HK-2 (cell line): Measurements from ENCODE around the gene IER2.
A peak's percentile ranks its signal among the peaks of the same experiment; 100 is the strongest.
"Not testable (repeated sequence)": the region's sequence is repeated elsewhere in the genome, so short reads cannot be mapped to it uniquely, and the experiment has no call there.

Experiments
- DNase-seq: peaks from one replicate; pipeline ENCODE4 v3.0.0-alpha.2; 2018; ENCODE audit not compliant: unreplicated experiment

Gene IER2

DNA sequence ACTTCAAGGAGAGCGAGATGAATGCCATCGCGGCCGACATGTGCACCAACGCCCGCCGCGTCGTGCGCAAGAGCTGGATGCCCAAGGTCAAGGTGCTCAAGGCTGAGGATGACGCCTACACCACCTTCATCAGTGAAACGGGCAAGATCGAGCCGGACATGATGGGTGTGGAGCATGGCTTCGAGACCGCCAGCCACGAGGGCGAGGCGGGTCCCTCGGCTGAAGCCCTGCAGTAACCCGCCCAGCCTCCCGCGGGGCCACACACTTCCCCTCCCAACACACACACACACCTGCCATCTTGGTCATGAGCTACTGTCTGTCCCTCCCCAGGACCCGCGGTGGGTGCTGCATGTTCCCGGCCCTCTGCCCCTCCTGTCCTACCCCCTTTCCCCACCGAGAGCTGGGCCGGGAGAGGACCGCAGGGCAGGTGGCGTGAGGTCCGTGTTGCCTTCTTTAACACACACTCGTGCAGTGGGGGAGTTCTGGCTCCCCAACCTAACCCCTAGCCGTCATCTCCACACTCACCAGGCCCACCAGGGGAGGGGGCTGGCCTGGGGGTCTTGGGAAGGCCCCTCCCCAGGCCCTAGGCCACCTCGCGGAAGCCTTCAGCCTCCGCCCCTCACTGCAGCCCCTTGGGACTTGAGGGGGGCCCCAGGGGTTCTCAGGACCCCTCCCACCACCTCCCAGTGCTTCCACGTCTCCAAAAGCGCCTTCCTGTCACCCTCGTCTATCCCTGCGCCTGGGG is 11.9 kb upstream of the IER2 start:
- DNase-seq, result no peak

DNA sequence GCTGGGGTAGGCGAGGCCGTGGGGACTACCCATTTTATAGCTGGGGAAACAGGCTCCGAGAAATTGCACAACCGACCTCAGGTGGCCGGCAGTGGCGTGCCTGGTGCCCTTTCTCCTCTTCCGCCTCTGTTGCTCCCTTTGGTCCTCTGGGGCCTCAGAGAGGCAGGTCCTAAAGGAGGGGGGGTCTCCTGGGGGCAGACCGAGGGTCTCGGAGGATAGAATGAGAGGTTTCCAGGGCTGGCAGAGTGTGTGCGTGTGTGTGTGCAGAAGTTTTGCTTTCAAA is 11.4 kb upstream of the IER2 start:
- no peak for DNase-seq

DNA sequence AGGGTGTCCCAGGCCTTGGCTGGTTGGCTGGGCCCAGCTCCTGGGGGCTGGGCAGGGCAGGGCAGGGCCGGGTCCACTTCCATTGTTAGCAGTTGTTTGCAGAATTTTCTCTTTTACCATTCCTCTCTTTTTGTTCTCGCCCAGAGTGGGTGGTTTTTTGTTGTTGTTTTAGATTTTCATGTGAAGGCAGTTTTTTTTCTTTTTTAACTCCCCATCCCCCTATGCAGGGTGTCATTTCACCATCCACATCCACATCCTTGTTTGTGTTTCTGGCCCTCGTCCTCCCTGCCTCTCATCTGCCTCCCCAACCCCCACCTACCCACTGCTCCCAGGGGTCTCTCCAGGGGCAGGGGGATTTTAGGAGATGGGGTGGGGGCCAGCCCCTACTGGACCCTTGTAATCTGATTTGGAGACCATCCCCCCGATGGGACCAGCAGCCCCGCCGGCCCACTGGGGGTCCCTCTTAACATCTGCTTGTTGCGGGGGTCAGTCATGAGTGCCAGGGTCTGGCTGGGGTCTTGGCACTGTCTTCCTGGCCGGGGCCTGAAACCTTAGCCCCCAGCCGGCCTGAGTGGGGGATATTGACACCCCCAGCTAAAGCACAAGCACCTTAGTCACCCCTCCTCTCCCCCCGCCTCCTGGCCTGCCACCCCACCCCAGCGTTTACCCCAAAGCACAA is 10.4 kb upstream of the IER2 start:
- no peak for DNase-seq

DNA sequence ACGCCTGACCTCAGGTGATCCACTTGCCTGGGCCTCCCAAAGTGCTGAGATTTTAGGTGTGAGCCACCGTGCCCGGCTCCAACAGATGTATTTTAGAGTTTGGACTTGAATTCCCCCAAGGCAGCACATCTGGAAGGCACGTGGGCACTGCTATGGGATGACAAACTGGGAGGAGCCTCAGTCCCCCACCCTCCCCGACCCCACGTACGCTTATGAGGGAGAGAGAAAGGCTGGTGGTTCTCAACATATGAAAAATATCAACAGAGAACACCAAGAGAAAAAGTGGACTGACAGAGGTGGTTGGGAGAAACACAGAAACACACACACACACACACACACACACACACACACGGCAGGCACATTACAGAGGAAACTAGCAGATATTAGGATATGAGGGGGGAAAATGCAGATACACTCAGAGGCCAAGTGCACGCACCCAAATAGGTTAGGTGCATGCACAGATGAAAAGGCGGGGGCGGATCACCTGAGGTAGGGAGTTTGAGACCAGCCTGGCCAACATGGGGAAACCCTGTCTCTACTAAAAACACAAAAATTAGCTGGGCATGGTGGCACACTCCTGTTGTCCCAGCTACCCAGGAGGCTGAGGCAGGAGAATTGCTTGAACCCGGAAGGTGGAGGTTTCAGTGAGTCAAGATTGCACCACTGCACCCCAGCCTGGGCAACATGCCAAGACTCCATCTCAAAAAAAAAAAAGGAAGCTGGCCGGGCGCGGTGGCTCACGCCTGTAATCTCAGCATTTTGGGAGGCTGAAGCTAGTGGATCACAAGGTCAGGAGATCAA is 3.2 kb upstream of the IER2 start:
- no peak for DNase-seq

DNA sequence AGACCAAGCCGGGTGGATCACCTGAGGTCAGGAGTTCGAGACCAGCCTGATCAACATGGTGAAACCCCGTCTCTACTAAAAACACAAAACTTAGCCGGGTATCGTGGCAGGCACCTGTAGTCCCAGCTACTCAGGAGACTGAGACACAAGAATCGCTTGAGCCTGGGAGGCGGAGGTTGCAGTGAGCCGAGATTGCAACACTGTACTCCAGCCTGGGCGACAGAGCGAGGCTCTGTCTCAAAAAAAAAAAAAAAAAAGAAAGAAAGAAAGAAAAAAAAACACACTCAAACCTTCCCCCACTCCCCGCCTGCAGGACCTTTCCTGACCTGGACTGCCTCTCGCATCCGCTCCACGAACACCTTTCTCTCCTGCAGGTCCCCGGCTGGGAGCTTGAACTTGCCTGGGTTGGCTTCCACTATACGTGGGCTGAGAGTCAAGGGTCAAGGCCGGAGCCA is 1.0 kb upstream of the IER2 start:
- not testable (repeated sequence) for DNase-seq

DNA sequence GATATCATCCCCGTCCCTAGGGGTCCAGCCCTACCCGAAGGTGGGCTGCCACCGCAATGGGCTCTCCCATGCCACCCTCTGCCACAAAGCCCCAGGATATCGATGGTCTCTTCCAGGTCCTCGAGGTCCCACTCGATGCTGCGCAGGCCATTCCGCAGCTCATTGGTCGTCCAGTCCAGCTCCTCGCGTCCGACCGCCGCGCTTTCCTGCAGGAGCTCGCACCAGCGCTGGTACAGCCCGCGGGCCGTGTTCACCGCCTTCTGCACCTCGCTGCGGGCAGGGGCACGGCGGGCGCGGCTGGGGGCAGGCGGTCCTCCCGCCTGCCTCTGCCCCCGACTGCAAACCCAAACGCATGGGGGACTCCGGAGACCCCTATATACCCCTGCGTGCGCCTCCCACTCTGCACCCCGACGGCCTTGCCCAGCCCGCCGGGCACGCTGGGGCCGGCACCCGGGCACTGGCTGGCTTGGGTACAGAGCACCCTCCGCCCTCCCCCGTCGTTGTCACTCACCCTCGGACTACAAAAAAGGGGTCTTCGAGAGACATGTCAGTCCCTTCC is 504 bp upstream of the IER2 start:
- peak; percentile 72 for DNase-seq

DNA sequence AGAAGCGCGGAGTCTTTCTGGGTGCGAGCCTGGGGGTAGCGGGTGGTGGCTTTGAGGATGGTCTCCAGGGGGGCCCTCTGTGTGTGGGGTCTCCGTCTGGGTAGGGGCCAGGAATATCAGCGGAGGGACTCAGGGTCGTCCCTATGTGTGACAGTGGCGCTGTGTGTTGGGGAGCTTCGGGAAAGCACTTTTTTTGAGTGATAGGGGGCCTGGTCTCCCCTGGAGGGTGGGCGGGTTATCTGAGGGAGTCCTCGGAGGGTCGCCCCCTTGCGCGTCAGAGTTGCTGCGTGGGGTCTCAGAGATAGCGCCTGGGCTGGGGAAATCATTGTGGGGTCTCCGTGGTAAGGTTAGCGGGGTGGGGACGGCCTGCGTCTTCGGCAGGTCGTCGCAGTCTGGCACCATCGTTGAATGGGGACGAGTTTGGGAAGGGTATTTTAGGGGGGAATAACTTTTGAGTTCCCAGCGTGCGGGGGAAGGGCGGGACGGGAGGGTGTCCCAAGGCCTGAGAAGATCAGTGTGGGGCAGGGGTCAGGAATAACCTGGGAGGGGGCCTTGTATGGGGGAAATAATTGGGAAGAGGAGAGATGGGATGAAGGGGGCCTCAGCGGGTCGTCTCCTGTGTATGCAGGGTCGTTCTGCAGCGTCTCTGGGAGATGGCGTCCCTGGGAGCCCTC is 857 bp downstream of the IER2 start:
- no peak for DNase-seq

DNA sequence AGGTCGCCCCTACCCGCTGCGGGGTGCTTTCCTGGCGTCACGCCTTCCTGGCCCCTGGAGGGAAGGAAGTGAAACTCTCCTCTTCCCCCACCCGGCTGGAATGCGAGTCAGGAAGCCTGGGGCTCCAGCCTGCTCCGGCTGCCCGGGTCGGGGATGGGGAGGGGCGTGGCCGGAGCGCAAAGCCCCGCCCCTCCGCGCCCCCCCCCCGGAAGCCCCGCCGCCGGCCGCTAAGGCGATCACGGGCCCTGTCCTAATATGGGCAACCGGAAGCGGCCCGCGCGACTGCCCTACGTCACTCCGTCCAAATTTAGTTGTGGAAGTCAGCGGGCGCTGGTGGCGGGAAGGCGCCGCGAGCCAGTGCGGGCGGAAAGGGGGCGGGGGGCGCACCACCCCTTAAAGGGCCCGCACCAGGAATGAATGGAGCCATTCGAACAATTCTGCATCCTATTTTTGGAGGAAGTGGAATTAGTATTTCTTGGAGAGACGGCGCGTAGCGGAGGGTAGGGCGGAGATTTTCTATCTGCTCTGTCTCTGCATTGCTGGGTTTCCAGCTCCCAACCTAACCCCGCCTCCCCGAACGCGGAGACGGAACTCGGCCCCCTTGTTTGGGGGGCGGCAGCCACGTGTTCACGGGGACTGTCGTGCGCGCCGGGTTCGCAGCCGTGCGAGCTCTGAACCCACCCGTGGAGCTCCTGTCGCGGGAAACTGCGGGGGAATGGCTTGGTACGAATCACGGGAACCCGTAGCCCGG is 1.6 kb downstream of the IER2 start:
- peak; percentile 98 for DNase-seq

DNA sequence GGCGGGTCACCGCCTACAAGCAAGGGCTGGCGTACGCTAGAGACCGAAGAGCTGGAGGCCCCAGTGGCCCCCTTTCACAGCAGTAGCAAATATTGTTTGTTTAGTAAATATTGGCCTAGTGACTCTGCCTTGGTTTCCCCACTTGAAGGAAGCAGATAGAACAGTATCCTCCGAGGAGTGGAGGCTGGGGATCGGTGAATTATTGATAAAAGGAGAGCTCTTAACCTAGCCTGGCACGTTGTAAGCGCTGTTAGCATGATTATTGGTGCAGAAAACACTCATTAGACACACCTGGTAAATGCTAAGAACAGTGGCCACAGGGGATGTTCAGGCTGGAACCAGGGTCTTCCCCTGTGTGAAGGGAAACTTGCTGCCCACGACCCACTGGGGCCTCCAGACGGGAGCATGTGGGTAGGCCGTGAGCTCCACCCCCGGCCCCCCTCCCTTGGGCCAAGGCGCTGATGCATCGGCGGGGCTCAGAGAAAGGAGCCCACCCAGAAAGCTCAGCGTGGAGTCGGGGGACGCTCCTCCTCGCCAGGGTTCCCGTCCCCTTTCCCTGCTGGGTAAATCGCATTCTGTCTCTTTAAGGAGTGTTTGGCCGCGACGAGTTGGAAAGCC is 2.3 kb downstream of the IER2 start:
- DNase-seq, result no peak

DNA sequence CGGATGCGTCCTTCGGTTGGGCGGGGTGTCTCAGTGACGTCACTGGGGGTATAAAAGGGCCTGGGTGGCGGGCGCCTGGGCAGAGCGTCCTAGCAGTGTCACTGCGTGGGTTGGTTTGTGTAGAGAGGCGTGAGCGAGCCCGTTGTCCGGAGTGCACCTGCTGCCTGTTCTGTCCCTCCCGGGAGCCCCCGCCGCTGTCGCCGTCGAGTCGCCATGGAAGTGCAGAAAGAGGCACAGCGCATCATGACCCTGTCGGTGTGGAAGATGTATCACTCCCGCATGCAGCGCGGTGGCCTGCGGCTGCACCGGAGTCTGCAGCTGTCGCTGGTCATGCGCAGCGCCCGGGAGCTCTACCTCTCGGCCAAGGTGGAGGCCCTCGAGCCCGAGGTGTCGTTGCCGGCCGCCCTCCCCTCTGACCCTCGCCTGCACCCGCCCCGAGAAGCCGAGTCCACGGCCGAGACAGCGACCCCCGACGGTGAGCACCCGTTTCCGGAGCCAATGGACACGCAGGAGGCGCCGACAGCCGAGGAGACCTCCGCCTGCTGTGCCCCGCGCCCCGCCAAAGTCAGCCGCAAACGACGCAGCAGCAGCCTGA is 2.9 kb downstream of the IER2 start:
- peak; percentile 97 for DNase-seq

DNA sequence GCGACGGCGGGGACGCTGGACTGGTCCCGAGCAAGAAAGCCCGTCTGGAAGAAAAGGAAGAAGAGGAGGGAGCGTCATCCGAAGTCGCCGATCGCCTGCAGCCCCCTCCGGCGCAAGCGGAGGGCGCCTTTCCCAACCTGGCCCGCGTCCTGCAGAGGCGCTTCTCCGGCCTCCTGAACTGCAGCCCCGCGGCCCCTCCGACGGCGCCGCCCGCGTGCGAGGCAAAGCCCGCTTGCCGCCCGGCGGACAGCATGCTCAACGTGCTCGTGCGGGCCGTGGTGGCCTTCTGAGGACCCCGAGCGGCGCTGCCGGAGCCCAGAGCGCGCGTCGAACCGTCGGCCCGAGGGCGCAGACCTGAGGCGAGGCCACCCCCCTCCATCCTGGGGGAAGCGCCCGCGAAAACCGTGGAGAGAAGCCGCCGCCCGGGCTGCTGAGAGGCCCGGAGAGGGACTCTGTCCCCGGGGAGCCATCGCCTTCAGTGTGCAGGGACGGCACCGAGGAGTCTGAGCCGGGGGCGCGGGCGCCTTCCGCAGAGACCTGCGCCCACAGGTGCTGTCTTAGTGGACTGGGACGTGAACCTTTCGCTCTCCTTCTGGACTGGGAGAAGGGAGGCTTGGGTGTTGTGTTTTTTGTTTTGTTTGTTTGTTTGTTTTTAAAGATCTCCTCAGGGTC is 3.5 kb downstream of the IER2 start:
- DNase-seq, result no peak

DNA sequence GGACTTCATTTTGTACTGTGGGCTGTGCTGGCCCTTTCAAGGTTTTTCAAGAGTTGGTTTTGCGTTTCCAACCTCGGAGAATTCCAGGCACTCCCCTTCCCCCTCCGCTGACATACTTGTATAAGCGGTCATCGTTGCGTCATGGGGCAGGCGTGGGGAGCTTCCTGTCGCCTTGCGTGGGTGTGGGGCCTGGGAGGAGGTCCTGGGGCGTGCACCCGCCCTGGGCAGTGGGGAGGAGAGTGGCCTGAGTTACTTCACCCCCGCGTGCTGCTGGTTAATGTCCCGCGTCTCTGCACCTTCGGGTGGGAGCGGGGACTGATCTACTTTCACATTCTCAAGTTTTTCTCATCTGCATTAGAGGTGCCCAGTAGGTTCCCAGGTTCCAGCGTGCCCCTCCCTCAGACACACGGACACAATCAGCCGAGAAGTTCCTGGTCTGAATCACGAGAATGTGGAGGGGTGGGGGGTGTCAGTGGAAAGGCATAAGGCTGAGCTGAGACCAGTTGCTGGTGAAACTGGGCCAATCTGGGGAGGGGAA is 4.1 kb downstream of the IER2 start:
- peak; percentile 87 for DNase-seq

DNA sequence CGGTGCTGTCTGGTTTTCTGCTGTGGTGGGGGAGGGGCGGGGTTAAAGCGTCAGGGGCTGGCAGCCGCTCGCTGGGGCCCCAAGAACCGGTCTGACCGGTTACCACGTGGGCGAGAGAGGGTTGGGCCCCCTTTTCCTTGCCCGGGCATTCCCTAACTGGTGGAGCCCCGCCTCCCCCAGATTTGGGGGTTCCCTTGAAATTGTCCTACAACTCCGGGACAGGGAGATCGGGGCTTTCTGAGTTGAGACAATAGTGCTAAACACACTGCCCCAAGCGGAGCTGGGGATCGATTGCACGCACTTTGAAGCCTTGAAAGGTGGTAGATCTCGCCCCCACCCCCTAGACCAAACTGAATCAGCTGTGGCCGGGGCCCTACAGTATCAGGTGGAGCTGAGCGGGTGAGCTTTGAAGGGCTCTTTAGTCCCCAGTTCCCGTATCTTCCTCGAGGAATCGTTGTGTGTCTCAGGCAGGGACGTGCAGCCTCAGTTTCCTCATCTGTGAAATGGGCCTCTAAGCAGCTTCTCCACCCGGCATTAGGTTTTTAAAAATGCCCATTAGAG is 4.8 kb downstream of the IER2 start:
- peak; percentile 70 for DNase-seq

DNA sequence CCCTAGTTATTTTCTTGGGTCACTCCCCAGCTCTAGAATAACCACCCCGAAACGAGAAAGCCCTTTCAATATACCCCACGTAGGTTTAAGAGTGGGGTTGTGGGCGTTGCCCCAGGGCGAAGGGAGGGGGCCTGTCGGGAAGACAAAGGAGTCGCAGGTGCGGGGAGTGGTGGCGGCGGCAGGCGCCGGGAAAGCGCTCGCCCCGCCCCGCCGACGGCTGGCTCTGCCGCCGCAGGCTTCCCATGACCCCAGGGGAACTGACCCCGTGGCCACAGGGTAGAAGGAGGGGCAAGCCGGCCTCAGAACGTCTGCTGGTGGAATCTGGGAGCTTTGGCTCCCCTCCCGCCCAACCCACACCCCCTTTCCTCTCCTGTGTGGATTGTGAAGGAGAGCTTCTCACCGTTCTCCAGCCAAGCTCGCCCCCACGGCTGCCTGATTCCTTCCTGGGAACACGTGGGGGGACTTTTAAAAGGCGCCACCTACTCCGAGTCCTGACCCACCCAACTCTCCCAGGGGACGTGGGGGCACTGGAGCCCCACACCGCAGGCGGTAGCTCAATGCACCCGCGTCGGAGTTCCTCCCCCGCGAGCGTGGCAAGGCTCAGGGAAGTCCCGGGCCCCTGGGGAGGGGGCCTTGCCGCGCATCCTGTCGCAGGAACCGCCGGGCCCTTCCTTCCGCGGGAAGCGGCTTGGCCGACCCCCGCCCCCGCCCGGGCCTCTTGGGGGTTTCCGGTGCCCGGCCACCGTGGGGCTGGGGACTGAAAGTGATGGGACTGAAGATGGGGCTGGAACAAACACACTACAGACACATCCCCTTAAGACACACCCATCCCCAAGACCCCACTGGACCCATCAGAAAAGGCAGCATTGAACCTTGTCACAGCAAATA is 5.5 kb downstream of the IER2 start:
- peak; percentile 43 for DNase-seq

DNA sequence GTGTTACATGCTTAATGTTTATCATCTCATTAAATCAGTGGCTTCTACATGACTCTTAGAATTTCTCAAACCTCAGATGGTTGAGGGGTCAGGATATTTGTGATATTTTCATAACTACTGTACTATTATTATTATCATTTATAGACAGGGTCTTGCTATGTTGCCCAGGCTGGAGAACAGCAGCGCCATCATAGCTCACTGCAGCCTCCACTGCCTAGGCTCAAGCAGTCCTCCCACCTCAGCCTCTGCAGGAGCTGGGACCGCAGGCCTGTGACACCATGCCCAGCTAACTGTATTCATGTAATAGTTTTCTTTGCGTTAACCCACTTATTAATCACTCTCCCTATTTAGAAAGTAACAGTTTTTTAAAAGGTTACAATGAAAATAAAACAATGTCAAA is 9.5 kb downstream of the IER2 start:
- no peak for DNase-seq

DNA sequence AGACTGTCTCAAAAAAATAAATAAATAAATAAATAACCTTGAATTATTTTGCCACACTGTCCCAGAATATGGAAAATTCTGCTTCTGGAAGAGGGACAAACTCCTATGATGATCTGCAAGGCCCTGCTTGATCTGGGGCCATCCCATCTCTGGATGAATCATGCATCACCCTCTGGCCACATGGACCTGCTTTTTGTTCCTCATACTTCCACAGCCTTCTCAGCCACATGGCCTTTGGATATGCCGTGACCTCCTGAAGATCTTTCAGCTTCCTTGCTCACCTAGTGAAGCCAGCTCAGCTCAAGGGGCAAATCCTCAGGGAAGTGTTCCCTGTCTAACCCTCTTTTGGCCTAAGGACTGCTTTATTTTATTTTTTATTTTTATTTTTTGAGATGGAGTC is 10.3 kb downstream of the IER2 start:
- DNase-seq, result no peak

DNA sequence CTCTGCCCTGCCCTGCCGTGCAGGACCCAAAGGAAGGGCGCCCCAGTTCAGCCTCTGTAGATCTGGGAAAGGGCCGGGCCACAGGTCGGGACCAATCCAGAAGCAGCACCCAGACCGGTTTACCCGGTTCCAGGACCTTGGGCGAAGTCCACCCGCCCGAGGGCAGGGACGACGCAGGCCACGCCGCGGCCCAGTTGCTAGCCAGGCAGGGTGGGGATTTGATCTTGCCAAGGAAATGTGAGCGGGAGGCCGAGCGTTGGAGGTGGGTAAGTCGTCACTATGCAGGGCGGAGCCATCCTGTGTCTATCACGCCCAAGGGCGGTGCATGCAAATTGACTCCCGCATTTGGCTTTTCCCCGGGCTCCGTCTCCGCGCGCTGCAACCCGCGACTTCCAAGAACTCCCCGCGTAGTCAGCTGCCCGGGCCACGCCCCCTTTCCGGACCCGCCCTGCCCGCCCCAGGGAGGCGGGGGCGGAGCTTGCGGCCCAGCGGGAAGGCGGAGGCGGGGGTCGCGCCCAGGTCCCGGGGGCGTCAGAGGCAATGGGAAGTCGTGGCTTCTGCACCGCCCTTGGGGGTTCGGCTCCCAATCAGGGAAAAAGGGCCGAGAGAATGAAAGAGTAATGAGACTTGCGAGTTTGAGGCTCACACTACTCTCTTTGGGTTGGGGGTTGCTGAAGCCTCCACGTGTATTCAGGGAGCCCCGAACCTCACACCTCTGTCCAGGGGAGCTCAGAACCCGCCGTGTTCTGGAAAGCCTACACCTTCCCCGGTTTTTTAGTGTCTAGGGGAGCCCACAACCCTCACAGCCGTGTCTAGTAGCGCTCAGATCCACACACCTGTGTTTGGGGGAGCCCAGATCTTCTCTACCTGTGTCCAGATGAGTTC is 12.8 kb downstream of the IER2 start:
- DNase-seq, result peak; percentile 98
